Heart right ventricle (tissue), 16 donors: ENCODE measurements around the gene NTRK2. TPM values are rescaled to one million over a fixed set of nuclear protein-coding genes. Genes with fewer than 3 reads are reported as not detected.

Source experiments
- ATAC-seq, 8 donors: fragments of 200-7000 bp; cut with Tn5 transposase; one replicate each; pipeline ENCODE4 v1.9.1; 2020; ENCODE audit warnings: mild to moderate bottlenecking in 8 of 8, moderate library complexity in 8 of 8, moderate number of reproducible peaks in 1 of 8
- DNase-seq, 2 donors: peaks; one replicate each; pipeline ENCODE4 v3.0.0-alpha.2; 2020
- H3K27ac ChIP-seq, 10 donors: fragments of 200-600 bp; sonication (generic) in 2 of 10; one replicate each; pipeline versions ENCODE4 v1.5.0 to v1.8.0; 2020 to 2022; ENCODE audit warnings: mild to moderate bottlenecking in 3 of 10
- H3K27me3 ChIP-seq, 7 donors: fragments of 200-600 bp; one replicate each; pipeline ENCODE4 v1.8.0; 2021 to 2022; ENCODE audit warnings: mild to moderate bottlenecking in 2 of 7
- H3K36me3 ChIP-seq, 9 donors: fragments of 200-600 bp; sonication (generic) in 1 of 9; one replicate each; pipeline versions ENCODE4 v1.5.0 to v1.8.0; 2020 to 2022; ENCODE audit warnings: mild to moderate bottlenecking in 2 of 9
- H3K4me1 ChIP-seq, 9 donors: fragments of 200-600 bp; sonication (generic) in 1 of 9; one replicate each; pipeline versions ENCODE4 v1.5.0 to v1.8.0; 2020 to 2022; ENCODE audit warnings: mild to moderate bottlenecking in 4 of 9
- H3K4me3 ChIP-seq, 10 donors: fragments of 200-600 bp; sonication (generic) in 2 of 10; one replicate each; pipeline versions ENCODE4 v1.5.0 to v1.8.0; 2020 to 2022; ENCODE audit warnings: mild to moderate bottlenecking in 7 of 10, moderate library complexity in 2 of 10
- H3K9me3 ChIP-seq, 11 donors: fragments of 200-600 bp in 10 of 11; sonication (generic) in 2 of 11; one replicate each; pipeline versions ENCODE4 v1.5.0 to v1.8.0; 2013 to 2022; ENCODE audit warnings: mild to moderate bottlenecking in 2 of 11, control low read depth in 1 of 11, moderate library complexity in 1 of 11
- WGBS, 2 donors: extraction: QIAGEN DNeasy Blood & Tissue Kit; methylation state at CpG; one replicate each; pipeline ENCODE4 v1.1.7; 2013; ENCODE audit warnings: inconsistent platforms in 1 of 2; 5-methylcytosine and 5-hydroxymethylcytosine counted together
- intact Hi-C, 10 donors: fragments of 100-400 bp; cut with DNase I; formaldehyde crosslinking; loops; one replicate each; pipeline versions ENCODE4 v1.11.1 to v1.14.2; 2022
- polyA plus RNA-seq, 2 donors: library from polyadenylated mRNA; stranded (reverse); fragments of 200-250 nt; gene quantifications; one replicate each; pipeline ENCODE4 v1.2.3, GENCODE V29; 2013
- total RNA-seq, 10 donors: library from RNA; stranded (reverse); fragmentation: NEBNext Ultra II Directional in 3 of 10; extraction: Animal tissue kit (Norgen Biotek cat#: 25700) in 3 of 10; gene quantifications; one replicate each; pipeline versions ENCODE4 v1.2.1 to v1.2.4, GENCODE V29; 2021 to 2023
- TF ChIP-seq, protein P1 (sequence below), 9 donors: fragments of 200-600 bp; sonication (generic) in 2 of 9; IDR thresholded peaks; one replicate each; pipeline versions ENCODE4 v1.5.0 to v1.8.0; 2021 to 2022; ENCODE audit warnings: antibody characterized with exemption in 9 of 9, mild to moderate bottlenecking in 5 of 9, moderate library complexity in 1 of 9
- donor health status: Arrhythmogenic right ventricular cardiomyopathy.
- donor health status: ischemic (EF 13 %, LVEDD 7.1; RV severe dilation, severe dysfunction).
- donor health status: healthy with polysubstance abuse.
- donor health status: DM: no; HTN: yes; CAD: no.
- donor health status: DM: no; HTN: no; CAD: no.
- donor health status: ischemic (EF 25% LVEDD 6.9; RV normal size, moderate dysfunction).
- donor health status: ischemic (EF 25% LVEDD 5.7; RV mildly dilated, moderate dysfunction).
- donor health status: healthy.
- donor health status: DM: yes; HTN: yes; CAD: no.
- donor health status: Ischemic cardiomyopathy.
- donor health status: ischemic (EF 35%, LVEDD 5.7; RV mildly dilated, moderate dysfunction).
- donor health status: nonischemic (EF 11% LVEDD 7.7; RV severe dilation, severe dysfunction).
- donor health status: DM: yes; HTN: yes; CAD: no.
- donor health status: PGD.
- donor health status: ischemic (EF 29% LVEDD 5.4; RV normal size, mild dysfunction).
- donor health status: nonischemic (EF 23%, LVEDD 6.1; RV moderate dilation, normal function).

The NTRK2 gene
- total and polyA plus RNA-seq, 12 donors: 1.8 to 7.7 (median 3.0) TPM

- TF ChIP-seq, protein P1, sequence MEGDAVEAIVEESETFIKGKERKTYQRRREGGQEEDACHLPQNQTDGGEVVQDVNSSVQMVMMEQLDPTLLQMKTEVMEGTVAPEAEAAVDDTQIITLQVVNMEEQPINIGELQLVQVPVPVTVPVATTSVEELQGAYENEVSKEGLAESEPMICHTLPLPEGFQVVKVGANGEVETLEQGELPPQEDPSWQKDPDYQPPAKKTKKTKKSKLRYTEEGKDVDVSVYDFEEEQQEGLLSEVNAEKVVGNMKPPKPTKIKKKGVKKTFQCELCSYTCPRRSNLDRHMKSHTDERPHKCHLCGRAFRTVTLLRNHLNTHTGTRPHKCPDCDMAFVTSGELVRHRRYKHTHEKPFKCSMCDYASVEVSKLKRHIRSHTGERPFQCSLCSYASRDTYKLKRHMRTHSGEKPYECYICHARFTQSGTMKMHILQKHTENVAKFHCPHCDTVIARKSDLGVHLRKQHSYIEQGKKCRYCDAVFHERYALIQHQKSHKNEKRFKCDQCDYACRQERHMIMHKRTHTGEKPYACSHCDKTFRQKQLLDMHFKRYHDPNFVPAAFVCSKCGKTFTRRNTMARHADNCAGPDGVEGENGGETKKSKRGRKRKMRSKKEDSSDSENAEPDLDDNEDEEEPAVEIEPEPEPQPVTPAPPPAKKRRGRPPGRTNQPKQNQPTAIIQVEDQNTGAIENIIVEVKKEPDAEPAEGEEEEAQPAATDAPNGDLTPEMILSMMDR (IDR thresholded peaks at IDR 0.05): peak; percentile 86 to 97 (median 96)
- WGBS, 2 donors: 28 to 30% methylated on average over 21 of the region's 21 CpGs
- Histone ChIP-seq H3K4me3 (no peak overlapping the region), H3K9me3 (no peaks in the 10 kb centered on the region), H3K36me3 (no peaks in the 10 kb centered on the region), H3K27me3 (no peaks in the 10 kb centered on the region), H3K27ac (no peak overlapping the region), H3K4me1 (peaks cover 0 to 32% (median 5%) of the 10 kb centered on the region in 9 donors)
- intact Hi-C loops: loop anchor here (1.0 to 10.0 kb wide), 16 partner anchors 149 to 651 kb away; partner anchors contain the start of gene NTRK2 (in 2 of the 10)
- DNase-seq: peak; percentile 78 to 82
- peak; percentile 93 to 97 (median 96) for ATAC-seq
Measured at GRCh38 chr9:84953797-84954705, 284.5 kb downstream of the NTRK2 start.

- H3K27me3 ChIP-seq: no peaks in the 10 kb centered on the region
- ATAC-seq (no peak), DNase-seq (no peak)
- 97 to 98% methylated on average over 18 of the region's 18 CpGs for WGBS, 2 donors
- no peak overlapping the region for H3K27ac ChIP-seq
- H3K4me3 ChIP-seq: no peak overlapping the region
- H3K4me1 ChIP-seq: peaks cover 0 to 28% (median 5%) of the 10 kb centered on the region in 9 donors
- no peaks in the 10 kb centered on the region for H3K36me3 ChIP-seq
- intact Hi-C loops: loop anchor here in 5 of 10 donors (2.0 to 10.0 kb wide), 10 partner anchors 150 to 650 kb away; partner anchors contain the start of gene NTRK2 (in 1 of the 5)
- H3K9me3 ChIP-seq: no peaks in the 10 kb centered on the region
- TF ChIP-seq, protein P1 (IDR thresholded peaks at IDR 0.05): no peak
Measured at GRCh38 chr9:84955155-84955554, 285.6 kb downstream of the NTRK2 start.

- H3K27me3 ChIP-seq: no peaks in the 10 kb centered on the region
- H3K9me3 ChIP-seq: no peaks in the 10 kb centered on the region
- peaks cover 0 to 20% (median 5%) of the 10 kb centered on the region in 9 donors for H3K4me1 ChIP-seq
- no peak overlapping the region for H3K4me3 ChIP-seq
- DNase-seq (no peak), ATAC-seq (no peak)
- WGBS, 2 donors: 94 to 95% methylated on average over 4 of the region's 4 CpGs
- intact Hi-C loops: loop anchor here in 5 of 10 donors (2.0 to 10.0 kb wide), 10 partner anchors 151 to 649 kb away; partner anchors contain the start of gene NTRK2 (in 1 of the 5)
- no peaks in the 10 kb centered on the region for H3K36me3 ChIP-seq
- TF ChIP-seq, protein P1 (IDR thresholded peaks at IDR 0.05): no peak
- H3K27ac ChIP-seq: no peak overlapping the region
Measured at GRCh38 chr9:84955971-84956370, 286.4 kb downstream of the NTRK2 start.

- Histone ChIP-seq H3K27ac (no peak overlapping the region), H3K4me3 (no peak overlapping the region), H3K4me1 (peaks cover 0 to 1% (median 0%) of the 10 kb centered on the region in 9 donors), H3K9me3 (no peaks in the 10 kb centered on the region), H3K27me3 (no peaks in the 10 kb centered on the region), H3K36me3 (no peaks in the 10 kb centered on the region)
- WGBS, 2 donors: 91 to 92% methylated on average over 5 of the region's 5 CpGs
- TF ChIP-seq, protein P1 (IDR thresholded peaks at IDR 0.05): no peak
- no peak for ATAC-seq
- intact Hi-C loops: loop anchor here in 4 of 10 donors (10.0 kb wide), 7 partner anchors 155 to 645 kb away; partner anchors contain the start of gene NTRK2 (in 1 of the 4)
- DNase-seq: no peak
Measured at GRCh38 chr9:84959339-84959738, 289.8 kb downstream of the NTRK2 start.
